Naive thymus-derived CD8-positive, alpha-beta T cell (primary cell): ENCODE measurements around the gene RFX1. TPM values are rescaled to one million over a fixed set of nuclear protein-coding genes. Genes with fewer than 3 reads are reported as not detected.
A peak's percentile ranks its signal among the peaks of the same experiment; 100 is the strongest.
"Not testable (repeated sequence)": the region's sequence is repeated elsewhere in the genome, so short reads cannot be mapped to it uniquely, and the experiment has no call there.

Source experiments
- ATAC-seq, 2 donors: fragments of 150-1000 bp; cut with Tn5 transposase in 1 of 2; sonication (Bioruptor Pico), chemical (Tn5 transposase) in 1 of 2; 1 replicate in 1 of 2; 2 replicates in 1 of 2; pipeline ENCODE4 v1.10.0; 2021; ENCODE audit warnings: mild to moderate bottlenecking in 2 of 2, moderate library complexity in 2 of 2
- POLR2A ChIA-PET: fragments of 350-600 bp; sonication (Branson Sonifier 250); formaldehyde crosslinking; loops from one replicate; lab custom pipeline; 2021; ENCODE audit warnings: antibody characterized with exemption; lab: Charles Lee
- DNase-seq, 10 donors: peaks; one replicate each; pipeline versions ENCODE4 v3.0.0 to v3.0.0-alpha.2; 2020 to 2022
- H3K27ac Mint-ChIP-seq, 10 donors: one replicate each; pipeline ENCODE4 v1.8.0; 2020 to 2022; ENCODE audit warnings: mild to moderate bottlenecking in 10 of 10, mixed read lengths in 10 of 10, moderate library complexity in 4 of 10, inconsistent platforms in 1 of 10
- H3K27me3 Mint-ChIP-seq, 5 donors: one replicate each; pipeline ENCODE4 v1.8.0; 2021 to 2022; ENCODE audit warnings: mixed read lengths in 5 of 5
- H3K36me3 Mint-ChIP-seq, 3 donors: one replicate each; pipeline ENCODE4 v1.8.0; 2020 to 2022; ENCODE audit warnings: mixed read lengths in 3 of 3, mild to moderate bottlenecking in 2 of 3, inconsistent platforms in 1 of 3
- H3K4me1 Mint-ChIP-seq, 4 donors: one replicate each; pipeline ENCODE4 v1.8.0; 2021 to 2022; ENCODE audit warnings: mixed read lengths in 4 of 4
- H3K4me3 Mint-ChIP-seq, 10 donors: one replicate each; pipeline ENCODE4 v1.8.0; 2020 to 2022; ENCODE audit warnings: mild to moderate bottlenecking in 10 of 10, mixed read lengths in 10 of 10, moderate library complexity in 6 of 10, inconsistent platforms in 1 of 10
- H3K9me3 Mint-ChIP-seq, 9 donors: one replicate each; pipeline ENCODE4 v1.8.0; 2020 to 2022; ENCODE audit warnings: mixed read lengths in 9 of 9, mild to moderate bottlenecking in 3 of 9, inconsistent platforms in 1 of 9, moderate library complexity in 1 of 9
- polyA plus RNA-seq, 3 donors: library from polyadenylated mRNA; unstranded; fragments of 300-500 nt; fragmentation: Illumina TruSeq; gene quantifications; one replicate each; pipeline ENCODE4 v1.2.3, GENCODE V29; 2021
- total RNA-seq, 8 experiments: library from RNA in 2 of 8; stranded (reverse) in 2 of 8; gene quantifications; one replicate each; pipeline ENCODE4 v1.2.3 and lab custom pipeline; 2021 to 2026

The RFX1 gene
- total RNA-seq (10 to 100 TPM; 17.1 to 18.8 TPM), polyA plus RNA-seq (1 to 10 TPM in 2 of 3 donors, under 1 TPM in 1; 0.84 to 1.1 (median 1.0) TPM), total RNA-seq (lab: John Stamatoyannopoulos, UW) (10.2 to 29.1 (median 18.6) reads per million in 6 experiments)

DNA sequence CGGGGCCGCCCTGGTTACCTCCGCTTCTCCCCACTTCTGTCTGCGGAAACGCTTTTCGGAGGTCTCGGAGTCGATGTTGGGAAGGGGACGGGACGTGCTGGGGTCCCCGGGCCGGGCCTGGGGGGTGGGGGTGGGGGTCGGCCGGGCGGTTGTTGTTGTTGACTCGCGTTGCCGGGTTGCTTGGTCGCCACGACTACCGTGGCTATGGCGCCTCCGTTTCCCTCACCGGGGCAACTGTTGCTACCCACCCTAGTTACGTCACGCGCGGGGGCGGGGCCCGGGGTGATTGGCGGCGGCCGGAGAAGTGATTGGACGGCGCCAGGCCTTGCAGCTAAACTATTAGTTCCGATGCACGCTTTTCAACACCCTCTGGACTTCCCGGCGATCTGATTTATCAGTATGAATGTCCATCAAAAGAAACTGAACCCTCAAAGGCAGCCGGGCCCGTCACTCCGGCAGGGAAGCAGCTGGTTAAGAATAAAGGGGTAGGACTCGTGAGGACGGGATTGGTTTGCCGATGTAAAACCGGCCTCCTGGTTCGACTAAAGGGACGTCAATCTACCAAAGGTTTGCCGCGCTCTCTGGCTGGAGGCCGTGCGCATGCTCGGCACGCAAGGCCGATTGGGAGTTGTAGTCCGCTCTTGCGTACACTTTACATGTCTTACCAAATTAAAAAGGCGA lies at the start of gene RFX1:
TSS of gene RFX1 (minus strand) at position 236 of the 681 bp plus-strand sequence. CDS start 12,477 bp downstream, outside the sequence.
- POLR2A ChIA-PET: interaction anchor here (0.6 to 18.9 kb wide), 25 partner anchors 9 to 512 kb away, joined by 3 to 481 read pairs (median 5); partner anchors contain the start of genes ASF1B, BRME1, CC2D1A and DCAF15
- Mint-ChIP-seq H3K36me3 (peaks cover 0 to under 1% (median 0%) of the 10 kb centered on the region in 3 donors), H3K27me3 (peaks cover 0 to 2% (median 0%) of the 10 kb centered on the region in 5 donors), H3K4me3 (peak within 1 kb of the TSS; percentile 81 to 98 (median 91)), H3K4me1 (peaks cover 18 to 50% (median 46%) of the 10 kb centered on the region in 4 donors), H3K9me3 (no peaks in the 10 kb centered on the region), H3K27ac (peak within 1 kb of the TSS; percentile 95 to 100 (median 99))
- DNase-seq: peak; percentile 99 to 100 (median 100)
- peak; percentile 74 to 76 for ATAC-seq

DNA sequence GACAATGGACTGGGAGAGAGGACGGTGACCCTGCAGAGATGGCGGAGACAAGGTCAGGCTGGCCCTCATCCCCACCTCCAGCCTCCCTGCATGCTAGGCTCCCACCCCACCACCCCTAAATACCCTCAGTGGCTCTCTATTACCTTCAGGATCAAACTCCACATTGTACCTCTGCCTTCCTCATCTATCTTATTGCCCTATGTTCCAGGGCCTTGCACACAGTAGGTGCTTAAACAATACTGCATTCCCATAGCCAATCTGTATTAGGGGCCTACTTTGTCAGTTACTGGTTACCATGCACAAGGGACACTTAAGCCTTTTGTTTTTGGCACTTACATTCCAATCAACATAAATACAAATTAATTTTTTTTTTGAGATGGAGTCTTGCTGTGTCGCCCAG lies 49.3 kb upstream of the RFX1 start:
- POLR2A ChIA-PET: interaction anchor here (0.7 kb wide), 1 partner anchor 10 kb away, joined by 3 read pairs; no protein-coding TSS in a partner anchor
- H3K4me1 Mint-ChIP-seq: peaks cover 10 to 28% (median 20%) of the 10 kb centered on the region in 4 donors
- DNase-seq (no peak), ATAC-seq (no peak)
- peaks cover 0 to 2% (median 0%) of the 10 kb centered on the region in 9 donors for H3K9me3 Mint-ChIP-seq
- H3K4me3 Mint-ChIP-seq: no peak overlapping the region
- peaks cover 14 to 30% (median 18%) of the 10 kb centered on the region in 5 donors for H3K27me3 Mint-ChIP-seq
- H3K36me3 Mint-ChIP-seq: peaks cover 0 to 38% (median 17%) of the 10 kb centered on the region in 3 donors
- H3K27ac Mint-ChIP-seq: peak overlapping the region in 3 of 10 donors; percentile 26 to 68 (median 37)

DNA sequence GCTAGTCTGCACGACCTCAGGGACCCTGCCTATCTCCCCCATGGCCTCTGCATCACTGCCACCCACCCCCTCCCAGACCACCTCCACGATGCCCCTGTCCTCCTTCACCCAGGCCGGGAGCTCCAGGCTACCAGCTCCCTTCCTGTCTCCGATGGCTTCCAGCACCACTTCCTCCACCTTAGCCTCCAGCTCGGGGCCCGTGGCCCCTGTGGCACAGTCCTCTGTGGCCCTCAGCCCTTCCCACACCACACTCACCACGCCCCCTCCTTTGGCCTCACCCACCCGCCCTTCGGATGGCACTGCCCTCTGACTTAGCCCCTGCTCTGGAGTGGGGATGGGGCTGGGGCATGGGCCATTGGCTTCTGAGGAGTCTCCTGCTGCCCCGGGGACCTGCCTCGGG lies 48.6 kb upstream of the RFX1 start:
- Mint-ChIP-seq H3K4me3 (no peak overlapping the region), H3K27ac (no peak overlapping the region), H3K9me3 (peaks cover 0 to 2% (median 0%) of the 10 kb centered on the region in 9 donors), H3K36me3 (peaks cover 0 to 45% (median 19%) of the 10 kb centered on the region in 3 donors), H3K27me3 (peaks cover 9 to 24% (median 16%) of the 10 kb centered on the region in 5 donors), H3K4me1 (peaks cover 10 to 27% (median 19%) of the 10 kb centered on the region in 4 donors)
- DNase-seq: no peak
- POLR2A ChIA-PET: interaction anchor here (0.6 to 0.8 kb wide), 2 partner anchors 176 to 260 kb away, joined by 3 read pairs; partner anchors contain the start of gene ZSWIM4
- ATAC-seq: peak in 1 of 2 donors; percentile 11

DNA sequence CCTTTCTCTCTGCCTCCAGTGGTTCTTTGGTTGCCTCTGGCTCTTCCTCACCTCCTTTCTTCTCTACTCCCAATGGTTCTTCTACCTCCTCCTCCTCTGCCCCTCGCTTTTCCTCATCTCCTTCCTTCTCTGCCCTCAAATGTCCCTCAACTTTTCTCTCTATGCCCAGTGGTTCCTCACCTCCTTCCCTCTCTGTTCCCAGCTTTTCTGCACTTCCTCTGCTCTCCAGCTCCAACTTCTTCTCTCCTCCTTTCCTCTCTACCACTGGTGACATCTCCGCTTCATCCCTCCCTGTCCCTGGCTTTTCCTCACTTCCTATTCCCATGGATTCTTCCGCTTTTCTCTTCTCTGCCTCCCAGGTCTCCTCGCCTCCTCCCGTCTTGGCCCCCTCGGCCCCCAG lies 48.0 kb upstream of the RFX1 start:
- H3K27me3 Mint-ChIP-seq: peaks cover 9 to 20% (median 12%) of the 10 kb centered on the region in 5 donors
- H3K27ac Mint-ChIP-seq: peak overlapping the region in 7 of 10 donors; percentile 40 to 84 (median 60)
- ATAC-seq (no peak), DNase-seq (no peak)
- no peak overlapping the region for H3K4me3 Mint-ChIP-seq
- H3K9me3 Mint-ChIP-seq: peaks cover 0 to 2% (median 0%) of the 10 kb centered on the region in 9 donors
- peaks cover 10 to 25% (median 19%) of the 10 kb centered on the region in 4 donors for H3K4me1 Mint-ChIP-seq
- peaks cover 0 to 50% (median 19%) of the 10 kb centered on the region in 3 donors for H3K36me3 Mint-ChIP-seq
- POLR2A ChIA-PET: interaction anchor here (0.8 kb wide), 1 partner anchor 259 kb away, joined by 3 read pairs; the partner anchor contains the start of gene ZSWIM4

DNA sequence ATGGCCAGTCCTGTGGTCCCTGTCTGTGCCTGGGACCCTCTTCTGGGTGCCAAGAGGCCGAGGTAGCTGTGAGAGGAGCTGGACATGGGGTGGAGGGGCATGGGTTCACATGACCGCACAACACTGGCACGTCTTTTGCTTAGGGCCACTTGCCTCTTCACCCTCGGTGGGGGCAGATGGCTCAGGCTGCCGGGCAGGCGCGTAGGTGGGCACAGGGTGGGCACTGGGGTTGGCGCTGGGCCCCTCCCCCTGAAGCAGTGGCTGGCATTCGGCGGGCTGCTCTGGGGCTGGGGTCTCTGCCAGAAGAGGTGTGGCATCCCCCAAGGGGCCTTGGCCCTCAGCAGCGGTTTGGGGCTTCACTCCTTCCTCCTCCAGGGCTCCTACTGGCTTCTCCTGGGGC lies 47.4 kb upstream of the RFX1 start:
- peaks cover 3 to 14% (median 8%) of the 10 kb centered on the region in 5 donors for H3K27me3 Mint-ChIP-seq
- H3K9me3 Mint-ChIP-seq: peaks cover 0 to 2% (median 0%) of the 10 kb centered on the region in 9 donors
- POLR2A ChIA-PET: interaction anchor here (1.2 to 2.0 kb wide), 4 partner anchors 11 to 182 kb away, joined by 3 to 5 read pairs (median 3); partner anchors contain the start of genes IL27RA and RFX1
- H3K27ac Mint-ChIP-seq: peak overlapping the region in 5 of 10 donors; percentile 40 to 75 (median 44)
- no peak for DNase-seq
- peaks cover 0 to 55% (median 22%) of the 10 kb centered on the region in 3 donors for H3K36me3 Mint-ChIP-seq
- ATAC-seq: no peak
- H3K4me1 Mint-ChIP-seq: peaks cover 5 to 21% (median 15%) of the 10 kb centered on the region in 4 donors
- H3K4me3 Mint-ChIP-seq: peak overlapping the region in 1 of 10 donors; percentile 55

DNA sequence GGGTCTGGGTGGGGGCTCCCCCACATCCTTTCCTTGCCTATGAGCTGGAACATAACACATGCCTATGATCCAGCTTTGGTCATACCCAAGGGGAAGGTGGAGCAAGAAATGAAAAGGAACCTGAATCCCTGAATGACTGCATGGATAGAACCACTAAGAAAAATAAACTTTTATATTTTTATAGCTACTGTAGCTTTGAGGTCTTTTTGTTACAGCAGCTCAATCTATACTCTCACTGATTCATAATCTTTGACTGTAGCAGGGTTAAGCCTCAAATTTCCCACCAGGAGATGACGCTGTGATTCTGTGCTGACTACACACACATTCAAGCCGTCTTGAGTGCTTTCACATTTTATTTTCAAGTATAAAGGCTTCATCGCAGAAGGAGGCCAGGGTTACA lies 46.9 kb upstream of the RFX1 start:
- Mint-ChIP-seq H3K4me1 (peaks cover 4 to 18% (median 12%) of the 10 kb centered on the region in 4 donors), H3K36me3 (peaks cover 0 to 59% (median 25%) of the 10 kb centered on the region in 3 donors), H3K4me3 (peak overlapping the region in 1 of 10 donors; percentile 55), H3K27me3 (peaks cover 0 to 9% (median 3%) of the 10 kb centered on the region in 5 donors), H3K27ac (peak overlapping the region in 3 of 10 donors; percentile 37 to 85 (median 47)), H3K9me3 (peaks cover 0 to 2% (median 0%) of the 10 kb centered on the region in 9 donors)
- ATAC-seq: no peak
- POLR2A ChIA-PET: interaction anchor here (1.2 to 2.0 kb wide), 4 partner anchors 11 to 182 kb away, joined by 3 to 5 read pairs (median 3); partner anchors contain the start of genes IL27RA and RFX1
- DNase-seq: no peak

DNA sequence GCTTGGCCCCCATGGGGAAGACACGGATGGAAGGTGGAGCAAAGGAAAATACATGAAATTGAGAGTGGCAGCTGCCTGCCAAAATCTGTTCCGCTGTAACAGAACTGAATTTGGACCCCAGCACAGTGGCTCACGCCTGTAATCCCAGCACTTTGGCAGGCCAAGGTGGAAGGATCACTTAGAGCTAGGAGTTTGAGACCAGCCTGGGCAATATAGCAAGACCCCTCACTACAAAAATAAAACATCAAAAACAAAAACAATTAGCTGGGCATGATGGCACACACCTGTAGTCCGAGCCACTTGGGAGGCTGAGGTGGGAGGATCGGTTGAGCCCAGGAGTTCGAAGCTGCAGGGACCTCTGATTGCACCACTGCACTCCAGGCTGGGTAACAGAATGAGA lies 46.4 kb upstream of the RFX1 start:
- Mint-ChIP-seq H3K4me1 (peaks cover 4 to 14% (median 8%) of the 10 kb centered on the region in 4 donors), H3K27me3 (peaks cover 0 to 4% (median 0%) of the 10 kb centered on the region in 5 donors), H3K4me3 (no peak overlapping the region), H3K27ac (peak overlapping the region in 3 of 10 donors; percentile 43 to 88 (median 65)), H3K9me3 (peaks cover 0 to 2% (median 0%) of the 10 kb centered on the region in 9 donors), H3K36me3 (peaks cover 0 to 64% (median 25%) of the 10 kb centered on the region in 3 donors)
- POLR2A ChIA-PET: interaction anchor here (0.7 to 2.0 kb wide), 5 partner anchors 10 to 181 kb away, joined by 3 to 5 read pairs (median 3); partner anchors contain the start of genes IL27RA and RFX1
- DNase-seq (no peak), ATAC-seq (no peak)

DNA sequence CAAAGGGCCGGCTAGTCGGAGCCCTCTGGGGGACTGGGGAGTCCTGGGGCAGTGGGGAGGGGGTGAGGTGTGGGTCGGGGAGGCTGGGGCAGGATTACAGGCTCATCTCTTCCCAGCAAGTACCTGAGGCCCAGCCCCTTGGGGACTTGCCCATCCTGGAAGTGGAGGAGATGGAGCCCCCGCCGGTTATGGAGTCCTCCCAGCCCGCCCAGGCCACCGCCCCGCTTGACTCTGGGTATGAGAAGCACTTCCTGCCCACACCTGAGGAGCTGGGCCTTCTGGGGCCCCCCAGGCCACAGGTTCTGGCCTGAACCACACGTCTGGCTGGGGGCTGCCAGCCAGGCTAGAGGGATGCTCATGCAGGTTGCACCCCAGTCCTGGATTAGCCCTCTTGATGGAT lies 45.9 kb upstream of the RFX1 start:
- Mint-ChIP-seq H3K9me3 (peaks cover 0 to 2% (median 0%) of the 10 kb centered on the region in 9 donors), H3K4me1 (peaks cover 3 to 12% (median 8%) of the 10 kb centered on the region in 4 donors), H3K36me3 (peaks cover 0 to 68% (median 25%) of the 10 kb centered on the region in 3 donors), H3K4me3 (no peak overlapping the region), H3K27me3 (peaks cover 0 to 3% (median 0%) of the 10 kb centered on the region in 5 donors), H3K27ac (peak overlapping the region in 2 of 10 donors; percentile 65 to 88)
- DNase-seq (no peak), ATAC-seq (no peak)
- POLR2A ChIA-PET: interaction anchor here (0.7 to 2.0 kb wide), 2 partner anchors 19 to 20 kb away, joined by 3 to 5 read pairs; partner anchors contain the start of gene IL27RA

DNA sequence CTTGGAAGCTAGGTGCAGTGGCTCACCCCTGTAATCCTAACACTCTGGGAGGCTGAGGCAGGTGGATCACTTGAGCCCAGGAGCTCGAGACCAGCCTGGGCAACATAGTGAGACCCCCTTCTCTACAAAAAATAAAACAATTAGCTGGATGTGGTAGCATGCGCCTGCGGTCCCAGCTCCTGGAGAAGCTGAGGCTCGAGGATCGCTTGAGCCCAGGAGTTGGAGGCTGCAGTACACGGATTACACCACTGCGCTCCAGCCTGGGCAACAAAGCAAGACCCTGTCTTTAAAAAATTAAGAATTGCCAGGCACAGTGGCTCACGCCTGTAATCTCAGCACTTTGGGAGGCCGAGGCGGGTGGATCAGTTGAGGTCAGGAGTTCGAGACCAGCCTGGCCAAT lies 44.8 kb upstream of the RFX1 start:
- not testable (repeated sequence) for H3K27ac Mint-ChIP-seq

DNA sequence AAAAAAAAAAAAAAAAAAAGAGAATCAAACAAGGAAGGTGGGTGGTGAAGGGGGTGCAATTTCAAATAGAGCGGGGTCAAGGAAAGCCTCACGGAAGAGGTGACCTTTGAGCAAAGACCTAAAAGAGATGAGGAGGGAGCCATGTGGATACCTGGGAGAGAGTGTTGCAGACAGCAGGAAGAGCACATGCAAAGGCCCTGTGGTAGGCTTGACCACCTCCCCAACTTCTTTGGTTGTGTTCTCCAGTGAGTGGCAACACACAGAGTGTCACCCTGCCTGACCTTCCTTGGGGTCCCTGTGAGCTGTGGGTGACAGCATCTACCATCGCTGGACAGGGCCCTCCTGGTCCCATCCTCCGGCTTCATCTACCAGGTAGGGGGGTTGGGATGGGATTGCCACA lies 44.4 kb upstream of the RFX1 start:
- Mint-ChIP-seq H3K27ac (peak overlapping the region in 4 of 10 donors; percentile 19 to 71 (median 51)), H3K4me1 (peaks cover 3 to 19% (median 10%) of the 10 kb centered on the region in 4 donors), H3K36me3 (peaks cover 0 to 82% (median 27%) of the 10 kb centered on the region in 3 donors), H3K4me3 (no peak overlapping the region), H3K9me3 (peaks cover 0 to 2% (median 0%) of the 10 kb centered on the region in 9 donors), H3K27me3 (no peaks in the 10 kb centered on the region)
- ATAC-seq (no peak), DNase-seq (no peak)
- POLR2A ChIA-PET: interaction anchor here (0.6 to 0.7 kb wide), 2 partner anchors 276 to 301 kb away, joined by 4 to 5 read pairs; partner anchors contain the start of gene C19orf53

More for the DNA sequence above, 44.8 kb upstream of the RFX1 start:
- H3K4me3 Mint-ChIP-seq, ATAC-seq, POLR2A ChIA-PET, DNase-seq, H3K9me3 Mint-ChIP-seq, H3K27me3 Mint-ChIP-seq: not testable (repeated sequence)
- Mint-ChIP-seq H3K4me1 (peaks cover 1 to 19% (median 9%) of the 10 kb centered on the region in 4 donors), H3K36me3 (peaks cover 0 to 77% (median 27%) of the 10 kb centered on the region in 3 donors)

DNA sequence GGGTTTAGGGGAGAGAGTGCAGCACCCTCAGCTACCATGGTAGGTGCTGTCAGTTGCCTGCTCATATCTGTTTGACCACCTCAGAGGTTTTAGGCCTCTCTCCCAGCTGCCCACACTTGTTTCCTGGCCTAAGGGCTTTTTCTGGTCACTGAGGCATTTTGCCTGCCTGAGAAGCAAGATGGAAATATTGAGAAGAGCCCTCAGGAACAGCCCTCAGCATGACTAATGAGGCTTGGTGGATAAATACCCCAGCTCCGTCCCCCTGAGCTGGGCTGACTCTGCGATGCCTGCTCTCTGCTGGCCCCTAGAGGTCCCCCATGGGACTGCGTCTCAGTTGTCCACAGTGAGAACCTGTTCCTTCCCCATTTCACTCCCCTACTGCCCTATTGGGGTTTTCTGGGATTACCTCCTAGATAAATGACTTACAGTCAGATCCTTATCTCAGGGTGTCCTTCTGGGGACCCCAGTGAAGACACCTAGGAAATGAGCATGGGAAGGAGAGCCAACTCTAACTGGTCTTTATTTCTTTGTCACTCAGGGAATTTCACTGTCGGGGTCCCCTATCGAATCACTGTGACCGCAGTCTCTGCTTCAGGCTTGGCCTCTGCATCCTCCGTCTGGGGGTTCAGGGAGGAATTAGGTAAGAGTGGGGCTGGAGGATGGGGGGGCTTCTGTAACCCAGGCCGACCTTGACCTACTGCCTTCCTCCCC lies 42.5 kb upstream of the RFX1 start:
- peaks cover 0 to 88% (median 27%) of the 10 kb centered on the region in 3 donors for H3K36me3 Mint-ChIP-seq
- DNase-seq (peak; percentile 54 to 81 (median 70)), ATAC-seq (peak; percentile 72 to 89)
- POLR2A ChIA-PET: interaction anchor here (0.7 to 1.7 kb wide), 7 partner anchors 17 to 259 kb away, joined by 3 to 5 read pairs (median 4); partner anchors contain the start of genes DCAF15, IL27RA and RFX1
- peak overlapping the region in 8 of 10 donors; percentile 13 to 82 (median 72) for H3K27ac Mint-ChIP-seq
- H3K27me3 Mint-ChIP-seq: no peaks in the 10 kb centered on the region
- H3K4me3 Mint-ChIP-seq: no peak overlapping the region
- peaks cover 0 to 2% (median 0%) of the 10 kb centered on the region in 9 donors for H3K9me3 Mint-ChIP-seq
- peaks cover 1 to 12% (median 7%) of the 10 kb centered on the region in 4 donors for H3K4me1 Mint-ChIP-seq
